Activated CD8-positive, alpha-beta memory T cell treated with anti-CD3 and anti-CD28 coated beads, Interleukin-2, amount 50 U/mL, for 4 hours (primary cell): ENCODE data around the gene SPDYE8.
"Not testable (repeated sequence)": the region's sequence is repeated elsewhere in the genome, so short reads cannot be mapped to it uniquely, and the experiment has no call there.

ENCODE experiments used
- DNase-seq: peaks from one replicate; pipeline ENCODE4 v3.0.0-alpha.2; 2020

Gene SPDYE8

GRCh38 chr7:73029666-73030065 is at the start of gene SPDYE8:
Gene SPDYE8 (minus strand): TSS chr7:73029766. CDS start chr7:73027966, 1,800 bp downstream.
- DNase-seq: not testable (repeated sequence)

GRCh38 chr7:73057811-73058210 is 28.2 kb upstream of the SPDYE8 start, which contains the start of gene SPDYE11:
Gene SPDYE11 (minus strand): TSS chr7:73057911. CDS start chr7:73056111, 1,800 bp downstream.
- DNase-seq: not testable (repeated sequence)

- DNase-seq: not testable (repeated sequence)
Observed at GRCh38 chr7:73006491-73006890, 23.1 kb downstream of the SPDYE8 start.

- peak; percentile 84 for DNase-seq
Observed at GRCh38 chr7:73005693-73006447, 23.7 kb downstream of the SPDYE8 start.

GRCh38 chr7:73005356-73005692 is 24.2 kb downstream of the SPDYE8 start:
- peak; percentile 67 for DNase-seq

- not testable (repeated sequence) for DNase-seq
Observed at GRCh38 chr7:72997887-72998468, 31.6 kb downstream of the SPDYE8 start.

GRCh38 chr7:72997447-72997846 is 32.1 kb downstream of the SPDYE8 start:
- DNase-seq: not testable (repeated sequence)

- not testable (repeated sequence) for DNase-seq
Observed at GRCh38 chr7:72995484-72995883, 34.1 kb downstream of the SPDYE8 start.

- DNase-seq: not testable (repeated sequence)
Observed at GRCh38 chr7:72990146-72990913, 39.2 kb downstream of the SPDYE8 start.

GRCh38 chr7:72982084-72982483 is 47.5 kb downstream of the SPDYE8 start:
- DNase-seq: not testable (repeated sequence)

- DNase-seq: not testable (repeated sequence)
Observed at GRCh38 chr7:72980382-72980781, 49.2 kb downstream of the SPDYE8 start.

- DNase-seq: not testable (repeated sequence)
Observed at GRCh38 chr7:72976434-72976833, 53.1 kb downstream of the SPDYE8 start.

GRCh38 chr7:72975656-72976286 is 53.8 kb downstream of the SPDYE8 start:
- not testable (repeated sequence) for DNase-seq

GRCh38 chr7:72974781-72975180 is 54.8 kb downstream of the SPDYE8 start:
- not testable (repeated sequence) for DNase-seq

GRCh38 chr7:72971505-72971904 is 58.1 kb downstream of the SPDYE8 start:
- DNase-seq: not testable (repeated sequence)
